ENCODE results near the gene PSME1. TPM values are rescaled to one million over a fixed set of nuclear protein-coding genes. Genes with fewer than 3 reads are reported as not detected.
A peak's percentile ranks its signal among the peaks of the same experiment; 100 is the strongest.

PSME1 gene
- total and polyA plus RNA-seq, 2 of the 13 experiments (the other 11 are each of a cell fraction or from before 2014, with no cell fraction given) = 159 to 608 TPM

GRCh38 chr14:24106672-24107271, 29.2 kb upstream of the PSME1 start:
- CTCF ChIA-PET (ENCODE audit: low intra/inter-chr PET ratio, low total read pairs) = interaction anchor here (0.5 to 5.4 kb wide), 3 partner anchors 15 to 48 kb away, joined by 3 to 86 read pairs (median 3); no protein-coding TSS in a partner anchor
- POLR2A ChIA-PET = interaction anchor here (0.9 to 11.8 kb wide), 7 partner anchors 8 to 154 kb away, joined by 4 to 594 read pairs (median 52); partner anchors contain the start of genes DCAF11, DHRS4, EMC9 and NRL
- peaks cover 61% of the 10 kb centered on the region for H3K4me1 ChIP-seq (ENCODE audit: insufficient read depth, low read length)
- ATAC-seq = no peak
- in situ Hi-C loops (cut with HindIII; ENCODE audit: extremely low pct_ligation_motif_present, low pct_unique_long_range_greater_than_20kb) = loop anchor here (25.0 kb wide), 1 partner anchor 1519 kb away; the partner anchor contains the start of genes ABHD4 and DAD1
- no peaks in the 10 kb centered on the region for H3K27me3 ChIP-seq (ENCODE audit: control insufficient read depth in 1 of 2, insufficient read depth in 2 of 2, low read length in 2 of 2)
- WGBS (ENCODE audit: low lambda C conversion rate) = 89% methylated on average over 4 of the region's 4 CpGs
- peaks cover 2% of the 10 kb centered on the region for H3K79me2 ChIP-seq (ENCODE audit: insufficient read depth, low read length)
- H3K27ac ChIP-seq (ENCODE audit: extremely low read length, insufficient read depth, low read length) = peak overlapping the region; percentile 1
- peaks cover 17 to 20% of the 10 kb centered on the region in 2 experiments for H3K36me3 ChIP-seq (replicated peaks in 1 of 2; ENCODE audit: control insufficient read depth in 1 of 2, insufficient read depth in 2 of 2, low read length in 2 of 2)
- no peaks in the 10 kb centered on the region; the same call in 1 of the 2 replicates for H3K9me3 ChIP-seq (ENCODE audit: low read length)
- H3K4me3 ChIP-seq (replicated peaks in 1 of 3; ENCODE audit: insufficient read depth in 1 of 3, low read depth in 2 of 3, low read length in 3 of 3) = no peak overlapping the region
- no peak for FAIRE-seq
- DNase-seq (ENCODE audit: low spot score) = no peak
- no peaks in the 10 kb centered on the region for H4K20me1 ChIP-seq (ENCODE audit: insufficient read depth, low read length)
- intact Hi-C loops (cut with micrococcal nuclease; ENCODE audit: unreplicated experiment) = no loop called here
- no peak overlapping the region for H3K9ac ChIP-seq (ENCODE audit: insufficient read depth, low read depth, low read length)
- no peak overlapping the region for H3K4me2 ChIP-seq (ENCODE audit: low read depth, low read length)
- no TSS peak for BruUV-seq (replicated peaks)
- H2AFZ ChIP-seq (ENCODE audit: low read length) = no peak overlapping the region
- TF ChIP-seq ESRRA (CRISPR knock-in tag; IDR thresholded peaks at IDR 0.05; ENCODE audit: low read depth) (no peak), BRF2 (CRISPR knock-in tag; IDR thresholded peaks at IDR 0.05) (no peak), RFX5 (IDR thresholded peaks at IDR 0.05; ENCODE audit: low read depth, low read length) (no peak), TBL1XR1 (IDR thresholded peaks at IDR 0.05; ENCODE audit: borderline replicate concordance, low read length, partially characterized antibody) (no peak), SOX5 (CRISPR knock-in tag; IDR thresholded peaks at IDR 0.05; ENCODE audit: borderline replicate concordance) (no peak; the same call in 1 of the 2 replicates), ZNF557 (CRISPR knock-in tag; IDR thresholded peaks at IDR 0.05) (no peak), SMAD1 (CRISPR knock-in tag; IDR thresholded peaks at IDR 0.05; ENCODE audit: borderline replicate concordance, low read depth) (no peak), ZNF414 (CRISPR knock-in tag; IDR thresholded peaks at IDR 0.05) (0 out of 2 replicates have a peak, but pooled peaks have one; percentile 44), MAFF (IDR thresholded peaks at IDR 0.05; ENCODE audit: low read depth, low read length) (peak; percentile 97), ZBTB38 (CRISPR knock-in tag; IDR thresholded peaks at IDR 0.05) (no peak), KDM2A (CRISPR knock-in tag; IDR thresholded peaks at IDR 0.05; ENCODE audit: borderline replicate concordance, low read depth) (no peak), ZNF329 (CRISPR knock-in tag; IDR thresholded peaks at IDR 0.05; ENCODE audit: low read depth) (no peak), ZFP36 (IDR thresholded peaks at IDR 0.05; ENCODE audit: borderline replicate concordance, low read depth, low read length, partially characterized antibody) (no peak), SKI (IDR thresholded peaks at IDR 0.05; ENCODE audit: partially characterized antibody) (no peak), ZNF225 (CRISPR knock-in tag; IDR thresholded peaks at IDR 0.05) (no peak), SP140L (CRISPR knock-in tag; IDR thresholded peaks at IDR 0.05; ENCODE audit: borderline replicate concordance) (no peak), POLR2A (IDR thresholded peaks at IDR 0.05; ENCODE audit: insufficient read depth in 1 of 2, low read depth in 2 of 2, low read length in 2 of 2) (peak in 1 of 2 experiments; percentile 34; a peak in 1 of 4 replicates), TCF12 (IDR thresholded peaks at IDR 0.05) (no peak; the same call in 1 of the 2 replicates), TCF12 (CRISPR knock-in tag; IDR thresholded peaks at IDR 0.05) (0 out of 2 replicates have a peak, but pooled peaks have one; percentile 12), RBM22 (optimal IDR thresholded peaks at IDR 0.05; ENCODE audit: low read length) (peak; percentile 43), ZSCAN30 (CRISPR knock-in tag; IDR thresholded peaks at IDR 0.05) (0 out of 2 replicates have a peak, but pooled peaks have one; percentile 56), MED13 (CRISPR knock-in tag; IDR thresholded peaks at IDR 0.05) (no peak), ZNF510 (CRISPR knock-in tag; IDR thresholded peaks at IDR 0.05; ENCODE audit: low read depth) (no peak), EZH2 (conservative IDR thresholded peaks at IDR 0.05; ENCODE audit: low read depth, low read length) (no peak), ZMYM4 (CRISPR knock-in tag; IDR thresholded peaks at IDR 0.05) (no peak), CBX5 (CRISPR knock-in tag; IDR thresholded peaks at IDR 0.05; ENCODE audit: borderline replicate concordance) (no peak), CBFB (CRISPR knock-in tag; IDR thresholded peaks at IDR 0.05) (no peak)

All from HepG2 (cell line).